ENCODE data around the gene EZR. TPM values are rescaled to one million over a fixed set of nuclear protein-coding genes. Genes with fewer than 3 reads are reported as not detected.
A peak's percentile ranks its signal among the peaks of the same experiment; 100 is the strongest.

The EZR gene
- total and polyA plus RNA-seq, 2 experiments from 2014 or later: 399 to 623 TPM

DNA sequence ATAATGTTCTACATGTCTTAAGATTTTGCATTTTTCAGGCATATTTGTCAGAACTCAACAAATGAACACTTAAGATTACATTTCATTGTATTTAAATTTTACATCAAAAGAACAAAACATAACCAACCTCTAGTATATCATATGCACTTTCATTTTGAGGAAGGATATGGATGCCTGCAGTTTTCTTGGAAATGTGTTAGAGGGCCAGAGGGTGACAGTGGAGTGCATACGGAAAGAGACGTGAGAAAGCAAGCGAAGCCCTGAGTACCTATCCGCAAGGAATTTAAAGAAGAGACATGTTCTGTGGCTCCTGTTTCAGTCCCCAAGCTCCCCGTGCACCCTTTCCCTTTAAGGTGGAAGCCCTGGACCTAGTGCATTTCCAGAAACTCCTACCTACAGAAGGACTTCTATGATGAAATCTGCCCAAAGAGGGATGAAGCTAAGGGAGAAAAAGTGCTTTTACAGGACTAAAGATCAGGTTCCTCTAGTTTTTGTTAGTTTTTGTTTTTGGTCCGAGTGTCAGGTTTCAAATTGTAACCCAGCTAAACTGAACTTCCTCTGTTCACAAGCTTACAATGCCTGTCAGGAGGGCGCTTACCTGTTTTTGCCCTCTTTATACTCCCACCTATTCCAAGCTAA, 38.8 kb downstream of the EZR start:
- Histone ChIP-seq H3K9me2 (replicated peaks; ENCODE audit: insufficient read depth) (no peaks in the 10 kb centered on the region), H3K27ac (peak overlapping the region; percentile 82), H2AFZ (no peak overlapping the region), H3K4me1 (ENCODE audit: insufficient read depth) (peaks cover 20% of the 10 kb centered on the region), H3K36me3 (replicated peaks; ENCODE audit: insufficient read depth, low read depth) (peaks cover 20% of the 10 kb centered on the region), H3K4me3 (no peak overlapping the region), H3K9me3 (ENCODE audit: low read depth) (no peaks in the 10 kb centered on the region), H4K20me1 (ENCODE audit: insufficient read depth, poor library complexity, severe bottlenecking) (peaks cover 27% of the 10 kb centered on the region), H3K4me2 (no peak overlapping the region), H3K27me3 (no peaks in the 10 kb centered on the region), H3K79me2 (peaks cover 97% of the 10 kb centered on the region)
- no peak for TF ChIP-seq EZH2 (IDR thresholded peaks at IDR 0.05; ENCODE audit: borderline replicate concordance)
- TF ChIP-seq, protein P1, sequence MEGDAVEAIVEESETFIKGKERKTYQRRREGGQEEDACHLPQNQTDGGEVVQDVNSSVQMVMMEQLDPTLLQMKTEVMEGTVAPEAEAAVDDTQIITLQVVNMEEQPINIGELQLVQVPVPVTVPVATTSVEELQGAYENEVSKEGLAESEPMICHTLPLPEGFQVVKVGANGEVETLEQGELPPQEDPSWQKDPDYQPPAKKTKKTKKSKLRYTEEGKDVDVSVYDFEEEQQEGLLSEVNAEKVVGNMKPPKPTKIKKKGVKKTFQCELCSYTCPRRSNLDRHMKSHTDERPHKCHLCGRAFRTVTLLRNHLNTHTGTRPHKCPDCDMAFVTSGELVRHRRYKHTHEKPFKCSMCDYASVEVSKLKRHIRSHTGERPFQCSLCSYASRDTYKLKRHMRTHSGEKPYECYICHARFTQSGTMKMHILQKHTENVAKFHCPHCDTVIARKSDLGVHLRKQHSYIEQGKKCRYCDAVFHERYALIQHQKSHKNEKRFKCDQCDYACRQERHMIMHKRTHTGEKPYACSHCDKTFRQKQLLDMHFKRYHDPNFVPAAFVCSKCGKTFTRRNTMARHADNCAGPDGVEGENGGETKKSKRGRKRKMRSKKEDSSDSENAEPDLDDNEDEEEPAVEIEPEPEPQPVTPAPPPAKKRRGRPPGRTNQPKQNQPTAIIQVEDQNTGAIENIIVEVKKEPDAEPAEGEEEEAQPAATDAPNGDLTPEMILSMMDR (IDR thresholded peaks at IDR 0.05; ENCODE audit: poor library complexity): no peak
- no peak for TF ChIP-seq EZH2phosphoT487 (IDR thresholded peaks at IDR 0.05; ENCODE audit: low read depth, severe bottlenecking, unreplicated experiment)
- DNase-seq (ENCODE audit: low spot score): no peak
- WGBS (ENCODE audit: low lambda C conversion rate, missing lambda C conversion rate): 80% methylated on average over 7 of the region's 7 CpGs

DNA sequence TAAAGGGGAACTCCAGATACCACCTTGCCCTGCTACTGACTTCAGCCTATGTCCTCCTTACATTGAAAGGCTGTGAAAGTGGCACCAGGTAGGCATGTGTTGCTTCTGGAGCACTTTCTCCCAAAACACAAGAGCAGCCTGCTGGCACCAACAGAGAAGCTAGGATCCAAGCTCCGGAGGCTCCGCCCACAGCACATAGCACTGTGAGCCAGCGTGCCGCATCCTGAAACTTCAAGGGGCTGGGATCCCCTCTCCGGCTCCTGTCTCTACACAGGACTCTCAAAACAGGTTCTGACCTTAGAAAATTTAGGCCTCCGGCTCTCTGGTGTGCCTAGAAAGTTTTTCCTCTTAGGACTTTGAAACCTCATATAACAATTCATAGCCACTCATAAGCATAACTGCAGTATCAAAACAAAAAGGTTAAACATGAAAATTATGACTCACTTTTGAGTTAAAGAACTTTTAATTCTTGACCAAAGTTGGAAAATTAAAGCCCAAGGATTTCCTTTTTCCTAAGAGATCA, 41.1 kb downstream of the EZR start:
- peaks cover 27% of the 10 kb centered on the region for H3K4me1 ChIP-seq (ENCODE audit: insufficient read depth)
- H3K27ac ChIP-seq: peak overlapping the region; percentile 39

DNA sequence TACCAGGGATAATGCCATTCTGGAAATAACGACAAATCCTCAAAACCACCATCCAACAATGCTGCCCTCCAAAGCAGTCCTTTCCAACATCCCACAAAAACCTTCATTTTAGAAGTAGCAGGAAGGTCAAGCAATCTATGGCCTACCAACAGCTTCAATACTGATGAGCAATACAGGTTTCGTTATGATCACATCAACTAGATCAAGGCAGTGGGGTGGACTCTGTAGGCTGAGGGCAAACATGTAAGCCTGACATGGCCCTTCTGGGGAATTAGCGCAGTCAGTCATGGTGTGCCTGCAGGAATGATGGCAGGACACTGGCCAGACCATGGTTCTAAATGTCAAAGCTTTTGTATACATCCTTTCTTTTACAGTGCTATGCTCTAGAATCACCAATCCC, 41.7 kb downstream of the EZR start:
- no peak overlapping the region for H2AFZ ChIP-seq
- peaks cover 29% of the 10 kb centered on the region for H4K20me1 ChIP-seq (ENCODE audit: insufficient read depth, poor library complexity, severe bottlenecking)
- WGBS (ENCODE audit: low lambda C conversion rate, missing lambda C conversion rate): 97% methylated on average over 3 of the region's 3 CpGs
- peaks cover 90% of the 10 kb centered on the region for H3K79me2 ChIP-seq
- TF ChIP-seq, protein P1 (IDR thresholded peaks at IDR 0.05; ENCODE audit: poor library complexity): no peak
- TF ChIP-seq EZH2 (IDR thresholded peaks at IDR 0.05; ENCODE audit: borderline replicate concordance): no peak
- TF ChIP-seq EZH2phosphoT487 (IDR thresholded peaks at IDR 0.05; ENCODE audit: low read depth, severe bottlenecking, unreplicated experiment): no peak
- H3K4me3 ChIP-seq: no peak overlapping the region
- no peak for DNase-seq (ENCODE audit: low spot score)
- H3K36me3 ChIP-seq (replicated peaks; ENCODE audit: insufficient read depth, low read depth): peaks cover 13% of the 10 kb centered on the region
- H3K27me3 ChIP-seq: no peaks in the 10 kb centered on the region
- no peaks in the 10 kb centered on the region for H3K9me3 ChIP-seq (ENCODE audit: low read depth)
- peaks cover 29% of the 10 kb centered on the region for H3K4me1 ChIP-seq (ENCODE audit: insufficient read depth)
- H3K4me2 ChIP-seq: no peak overlapping the region
- H3K27ac ChIP-seq: peak overlapping the region; percentile 39
- no peaks in the 10 kb centered on the region for H3K9me2 ChIP-seq (replicated peaks; ENCODE audit: insufficient read depth)

More for the DNA sequence above, 41.1 kb downstream of the EZR start:
- 94% methylated on average over 6 of the region's 6 CpGs for WGBS (ENCODE audit: low lambda C conversion rate, missing lambda C conversion rate)
- Histone ChIP-seq H3K4me3 (no peak overlapping the region), H3K27me3 (no peaks in the 10 kb centered on the region), H3K79me2 (peaks cover 93% of the 10 kb centered on the region), H3K9me2 (replicated peaks; ENCODE audit: insufficient read depth) (no peaks in the 10 kb centered on the region), H3K36me3 (replicated peaks; ENCODE audit: insufficient read depth, low read depth) (peaks cover 13% of the 10 kb centered on the region), H4K20me1 (ENCODE audit: insufficient read depth, poor library complexity, severe bottlenecking) (peaks cover 27% of the 10 kb centered on the region), H2AFZ (no peak overlapping the region), H3K4me2 (no peak overlapping the region), H3K9me3 (ENCODE audit: low read depth) (no peaks in the 10 kb centered on the region)
- DNase-seq (ENCODE audit: low spot score): no peak
- TF ChIP-seq, protein P1 (IDR thresholded peaks at IDR 0.05; ENCODE audit: poor library complexity): no peak
- TF ChIP-seq EZH2phosphoT487 (IDR thresholded peaks at IDR 0.05; ENCODE audit: low read depth, severe bottlenecking, unreplicated experiment): no peak
